ENCODE data around the gene REXO5.

The REXO5 gene

DNA sequence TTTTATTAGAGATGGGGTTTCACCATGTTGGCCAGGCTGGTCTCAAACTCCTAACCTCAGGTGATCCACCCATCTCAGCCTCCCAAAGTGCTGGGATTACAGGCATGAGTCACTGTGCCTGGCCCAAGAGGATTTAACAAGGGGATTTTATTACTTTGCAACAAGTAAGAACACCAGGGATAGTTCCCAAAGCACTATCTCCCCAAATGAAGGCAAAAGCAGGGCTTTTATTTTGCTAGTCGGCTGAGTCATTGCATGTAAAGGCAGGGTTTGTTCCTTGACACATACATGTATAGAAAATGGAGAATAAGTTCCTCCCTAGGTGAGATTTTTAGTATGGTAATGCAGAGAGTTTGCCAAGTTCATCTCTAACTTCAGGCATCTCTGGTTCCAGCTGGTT is 24.0 kb downstream of the REXO5 start:
- no peak overlapping the region for H3K4me3 ChIP-seq (ENCODE audit: low read depth, low read length)
- DNase-seq (ENCODE audit: low read depth): no peak
- TF ChIP-seq, protein P1, sequence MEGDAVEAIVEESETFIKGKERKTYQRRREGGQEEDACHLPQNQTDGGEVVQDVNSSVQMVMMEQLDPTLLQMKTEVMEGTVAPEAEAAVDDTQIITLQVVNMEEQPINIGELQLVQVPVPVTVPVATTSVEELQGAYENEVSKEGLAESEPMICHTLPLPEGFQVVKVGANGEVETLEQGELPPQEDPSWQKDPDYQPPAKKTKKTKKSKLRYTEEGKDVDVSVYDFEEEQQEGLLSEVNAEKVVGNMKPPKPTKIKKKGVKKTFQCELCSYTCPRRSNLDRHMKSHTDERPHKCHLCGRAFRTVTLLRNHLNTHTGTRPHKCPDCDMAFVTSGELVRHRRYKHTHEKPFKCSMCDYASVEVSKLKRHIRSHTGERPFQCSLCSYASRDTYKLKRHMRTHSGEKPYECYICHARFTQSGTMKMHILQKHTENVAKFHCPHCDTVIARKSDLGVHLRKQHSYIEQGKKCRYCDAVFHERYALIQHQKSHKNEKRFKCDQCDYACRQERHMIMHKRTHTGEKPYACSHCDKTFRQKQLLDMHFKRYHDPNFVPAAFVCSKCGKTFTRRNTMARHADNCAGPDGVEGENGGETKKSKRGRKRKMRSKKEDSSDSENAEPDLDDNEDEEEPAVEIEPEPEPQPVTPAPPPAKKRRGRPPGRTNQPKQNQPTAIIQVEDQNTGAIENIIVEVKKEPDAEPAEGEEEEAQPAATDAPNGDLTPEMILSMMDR (IDR thresholded peaks at IDR 0.05; ENCODE audit: control insufficient read depth, extremely low read depth, insufficient read depth): no peak

DNA sequence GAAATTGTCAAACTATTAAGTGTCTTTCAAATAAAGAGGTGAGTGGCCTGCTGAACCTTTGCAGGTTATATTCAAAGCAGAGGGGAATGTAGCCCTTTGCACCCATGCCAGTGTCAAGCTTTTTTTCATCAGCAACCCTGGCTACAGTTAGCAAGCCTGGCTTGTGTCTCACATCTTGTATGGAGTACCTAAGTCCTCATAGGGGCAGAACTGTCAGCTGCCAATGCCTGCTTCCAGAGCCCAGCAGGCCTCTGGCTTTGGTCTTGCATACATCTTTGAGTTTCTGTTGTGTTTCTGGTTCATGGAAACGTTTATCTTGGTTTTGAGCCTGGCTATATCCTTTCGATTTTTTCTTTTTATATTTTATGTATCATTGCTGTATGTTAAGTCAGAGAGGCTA is 26.8 kb downstream of the REXO5 start:
- DNase-seq (ENCODE audit: low read depth): no peak

DNA sequence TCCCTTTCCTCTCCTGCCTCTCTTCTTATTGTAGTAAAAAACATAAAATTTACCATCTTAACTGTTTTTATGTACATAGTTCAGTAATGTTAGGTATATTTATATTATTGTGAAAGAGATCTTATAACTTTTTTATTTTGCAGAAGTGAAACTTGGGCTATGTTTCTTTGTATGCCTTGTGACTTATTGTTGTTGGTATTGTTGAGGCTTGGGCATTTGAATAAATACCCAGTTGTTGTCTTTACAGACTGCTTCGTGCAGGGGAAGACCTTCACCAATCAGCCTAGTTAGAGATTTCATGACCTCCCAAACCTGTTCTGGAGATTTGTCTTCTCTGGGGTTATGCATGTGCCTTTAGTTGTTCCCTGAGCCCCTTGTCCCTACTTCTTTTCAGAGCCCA is 31.9 kb downstream of the REXO5 start:
- no peak for DNase-seq (ENCODE audit: low read depth)
- H3K4me3 ChIP-seq (ENCODE audit: low read depth, low read length): no peak overlapping the region
- TF ChIP-seq, protein P1 (IDR thresholded peaks at IDR 0.05; ENCODE audit: control insufficient read depth, extremely low read depth, insufficient read depth): no peak

More for the DNA sequence above, 26.8 kb downstream of the REXO5 start:
- TF ChIP-seq, protein P1 (IDR thresholded peaks at IDR 0.05; ENCODE audit: control insufficient read depth, extremely low read depth, insufficient read depth): no peak
- no peak overlapping the region for H3K4me3 ChIP-seq (ENCODE audit: low read depth, low read length)

DNA sequence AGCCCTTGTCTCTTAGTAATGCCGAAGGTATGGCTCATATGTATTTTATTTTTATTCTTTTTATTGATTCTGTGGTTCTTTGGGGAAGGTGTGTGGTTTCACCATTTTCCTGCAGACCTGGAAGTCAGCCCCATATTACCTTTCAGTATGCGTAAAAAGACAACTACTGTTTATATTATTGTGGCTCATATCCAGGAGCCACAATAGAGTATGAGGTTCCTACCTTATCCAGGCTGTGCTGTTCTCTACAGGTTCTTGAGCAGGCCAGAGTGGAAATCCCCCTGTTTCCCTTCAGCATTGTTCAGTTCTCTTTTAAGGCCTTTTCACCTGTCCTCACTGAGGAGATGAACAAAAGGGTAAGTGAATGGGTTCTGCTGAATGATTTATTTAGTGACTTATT is 33.2 kb downstream of the REXO5 start:
- TF ChIP-seq, protein P1 (IDR thresholded peaks at IDR 0.05; ENCODE audit: control insufficient read depth, extremely low read depth, insufficient read depth): no peak
- no peak overlapping the region for H3K4me3 ChIP-seq (ENCODE audit: low read depth, low read length)
- DNase-seq (ENCODE audit: low read depth): no peak

DNA sequence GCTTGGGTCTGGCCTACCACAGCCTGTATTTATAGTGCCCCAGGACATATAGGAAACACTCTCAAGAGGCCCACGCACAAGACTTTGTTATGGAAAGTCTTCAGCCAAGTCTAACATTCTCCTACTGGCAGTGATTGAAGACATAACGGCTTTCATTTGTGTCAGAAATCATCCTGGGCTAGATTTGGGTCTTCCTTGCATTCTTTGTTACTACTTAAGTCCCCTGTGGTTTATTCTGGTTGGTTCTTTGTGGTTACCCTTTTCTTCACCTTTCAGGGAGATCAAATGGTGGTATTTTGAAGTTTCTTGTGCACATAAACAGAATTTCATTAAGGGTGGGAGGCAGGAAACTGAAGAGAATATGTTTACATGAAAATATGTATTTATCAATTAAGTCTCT is 37.7 kb downstream of the REXO5 start:
- TF ChIP-seq, protein P1 (IDR thresholded peaks at IDR 0.05; ENCODE audit: control insufficient read depth, extremely low read depth, insufficient read depth): no peak
- no peak overlapping the region for H3K4me3 ChIP-seq (ENCODE audit: low read depth, low read length)
- no peak for DNase-seq (ENCODE audit: low read depth)

DNA sequence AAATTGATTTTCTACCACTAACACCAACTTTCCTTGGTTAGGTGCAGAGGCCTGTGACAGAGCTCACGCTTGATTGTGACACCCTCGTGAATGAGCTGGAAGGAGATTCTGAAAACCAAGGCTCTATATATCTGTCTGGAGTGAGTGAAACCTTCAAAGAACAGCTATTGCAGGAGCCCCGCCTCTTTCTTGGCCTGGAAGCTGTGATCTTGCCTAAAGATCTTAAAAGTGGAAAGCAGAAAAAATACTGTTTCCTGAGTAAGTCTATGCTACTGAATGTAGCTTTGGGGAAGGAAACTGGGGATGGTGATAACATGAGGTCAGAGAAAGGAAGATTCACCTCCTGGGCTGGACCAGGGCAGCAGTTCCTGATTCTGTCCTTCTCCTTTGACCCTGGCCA is 38.3 kb downstream of the REXO5 start:
- no peak overlapping the region for H3K4me3 ChIP-seq (ENCODE audit: low read depth, low read length)
- no peak for DNase-seq (ENCODE audit: low read depth)
- TF ChIP-seq, protein P1 (IDR thresholded peaks at IDR 0.05; ENCODE audit: control insufficient read depth, extremely low read depth, insufficient read depth): no peak

DNA sequence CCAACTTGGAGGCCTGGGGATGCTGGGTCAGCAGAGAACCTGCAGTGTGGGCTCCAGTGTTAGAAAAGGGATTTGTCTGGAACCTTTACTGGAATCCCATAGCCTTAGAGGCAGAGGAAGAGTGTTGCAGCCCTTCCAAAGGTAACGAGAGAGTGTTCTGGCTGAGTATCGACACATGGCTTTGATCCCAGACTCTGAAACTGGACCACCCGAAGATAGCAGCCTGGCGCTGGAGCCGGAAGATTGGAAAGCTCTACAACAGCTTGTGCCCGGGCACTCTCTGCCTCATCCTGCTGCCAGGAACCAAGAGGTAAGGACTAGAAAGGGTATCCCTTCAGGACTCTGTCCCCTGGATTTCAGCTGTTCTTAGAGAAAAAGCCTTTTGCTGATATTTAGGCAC is 39.7 kb downstream of the REXO5 start:
- no peak for DNase-seq (ENCODE audit: low read depth)
- H3K4me3 ChIP-seq (ENCODE audit: low read depth, low read length): no peak overlapping the region
- TF ChIP-seq, protein P1 (IDR thresholded peaks at IDR 0.05; ENCODE audit: control insufficient read depth, extremely low read depth, insufficient read depth): no peak
